ENCODE results near the gene SULT1C3. TPM values are rescaled to one million over a fixed set of nuclear protein-coding genes. Genes with fewer than 3 reads are reported as not detected.
A peak's percentile ranks its signal among the peaks of the same experiment; 100 is the strongest.

SULT1C3 gene
- total and polyA plus RNA-seq, 2 of the 13 experiments (the other 11 are each of a cell fraction or from before 2014, with no cell fraction given), result not detected

- TF ChIP-seq TBX2 (CRISPR knock-in tag; IDR thresholded peaks at IDR 0.05; ENCODE audit: borderline replicate concordance) (no peak), ZNF674 (CRISPR knock-in tag; IDR thresholded peaks at IDR 0.05; ENCODE audit: low read depth) (no peak), ZNF83 (CRISPR knock-in tag; IDR thresholded peaks at IDR 0.05; ENCODE audit: borderline replicate concordance) (no peak), ZNF281 (CRISPR knock-in tag; IDR thresholded peaks at IDR 0.05; ENCODE audit: borderline replicate concordance) (no peak), FOXP1 (IDR thresholded peaks at IDR 0.05) (no peak), FOXP1 (CRISPR knock-in tag; IDR thresholded peaks at IDR 0.05) (peak; percentile 30; the same call in 1 of the 2 replicates), ZMYM4 (CRISPR knock-in tag; IDR thresholded peaks at IDR 0.05) (peak; percentile 52), ZBTB1 (CRISPR knock-in tag; IDR thresholded peaks at IDR 0.05; ENCODE audit: borderline replicate concordance) (no peak), DNMT1 (CRISPR knock-in tag; IDR thresholded peaks at IDR 0.05) (no peak), TFE3 (CRISPR knock-in tag; IDR thresholded peaks at IDR 0.05) (peak; percentile 94), ZNF766 (CRISPR knock-in tag; IDR thresholded peaks at IDR 0.05; ENCODE audit: borderline replicate concordance) (no peak), ZNF740 (CRISPR knock-in tag; IDR thresholded peaks at IDR 0.05) (no peak), SAP130 (CRISPR knock-in tag; IDR thresholded peaks at IDR 0.05; ENCODE audit: low read depth) (peak; percentile 80), MTA1 (CRISPR knock-in tag; IDR thresholded peaks at IDR 0.05; ENCODE audit: borderline replicate concordance) (no peak), HMGXB3 (CRISPR knock-in tag; IDR thresholded peaks at IDR 0.05; ENCODE audit: borderline replicate concordance) (no peak), GTF3A (CRISPR knock-in tag; conservative IDR thresholded peaks at IDR 0.05) (no peak), AKAP8 (CRISPR knock-in tag; IDR thresholded peaks at IDR 0.05) (no peak), ZNF337 (CRISPR knock-in tag; IDR thresholded peaks at IDR 0.05; ENCODE audit: borderline replicate concordance, low read depth) (0 out of 2 replicates have a peak, but pooled peaks have one; percentile 60), ZNF749 (CRISPR knock-in tag; IDR thresholded peaks at IDR 0.05; ENCODE audit: borderline replicate concordance) (no peak), ZFY (CRISPR knock-in tag; IDR thresholded peaks at IDR 0.05) (peak; percentile 53)
Measured at GRCh38 chr2:108271691-108272253, 32.0 kb downstream of the SULT1C3 start (continued).

Measured in HepG2 (cell line).